DMS153 treated with DMSO at 0.1 percent for 48 hours (cell line): ENCODE measurements around the gene MUC6.

Experiments used
- DNase-seq: peaks from one replicate; lab custom pipeline; 2025; ENCODE audit not compliant: unreplicated experiment; lab: John Stamatoyannopoulos, UW

The MUC6 gene

DNA sequence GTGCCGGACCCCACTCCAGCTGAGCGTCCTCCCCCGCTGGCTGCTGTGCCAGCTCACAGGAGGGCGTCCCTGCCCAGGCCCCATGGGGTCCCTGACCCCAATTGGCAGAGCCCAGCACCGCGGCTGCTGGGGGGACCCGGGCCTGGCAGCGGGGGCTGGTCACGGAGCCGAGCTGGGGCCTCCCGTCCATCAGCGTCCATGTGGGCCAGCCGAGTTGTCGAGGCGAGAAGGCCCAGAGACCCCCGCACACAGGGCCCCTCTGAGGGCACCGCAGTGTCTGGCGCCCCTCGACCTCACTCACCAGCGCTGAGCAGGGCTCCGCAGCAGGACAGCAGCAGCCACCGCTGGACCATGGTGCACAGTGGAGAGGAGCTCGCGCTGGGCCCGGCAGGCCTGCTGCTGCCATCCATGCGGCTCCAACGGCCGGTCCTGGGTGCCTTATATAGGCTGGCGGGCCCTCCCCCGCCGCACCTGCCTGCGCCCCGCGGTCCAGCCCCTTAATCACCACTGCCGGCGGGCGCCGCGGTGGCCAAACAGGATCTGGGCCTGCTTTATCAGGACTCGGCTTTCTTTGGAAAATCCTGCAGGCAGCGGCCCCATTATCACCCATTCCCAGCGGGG is at the start of gene MUC6:
TSS of gene MUC6 (minus strand) at position 416 of the 621 bp plus-strand sequence. CDS start at position 353, 63 bp downstream.
- DNase-seq = no peak

DNA sequence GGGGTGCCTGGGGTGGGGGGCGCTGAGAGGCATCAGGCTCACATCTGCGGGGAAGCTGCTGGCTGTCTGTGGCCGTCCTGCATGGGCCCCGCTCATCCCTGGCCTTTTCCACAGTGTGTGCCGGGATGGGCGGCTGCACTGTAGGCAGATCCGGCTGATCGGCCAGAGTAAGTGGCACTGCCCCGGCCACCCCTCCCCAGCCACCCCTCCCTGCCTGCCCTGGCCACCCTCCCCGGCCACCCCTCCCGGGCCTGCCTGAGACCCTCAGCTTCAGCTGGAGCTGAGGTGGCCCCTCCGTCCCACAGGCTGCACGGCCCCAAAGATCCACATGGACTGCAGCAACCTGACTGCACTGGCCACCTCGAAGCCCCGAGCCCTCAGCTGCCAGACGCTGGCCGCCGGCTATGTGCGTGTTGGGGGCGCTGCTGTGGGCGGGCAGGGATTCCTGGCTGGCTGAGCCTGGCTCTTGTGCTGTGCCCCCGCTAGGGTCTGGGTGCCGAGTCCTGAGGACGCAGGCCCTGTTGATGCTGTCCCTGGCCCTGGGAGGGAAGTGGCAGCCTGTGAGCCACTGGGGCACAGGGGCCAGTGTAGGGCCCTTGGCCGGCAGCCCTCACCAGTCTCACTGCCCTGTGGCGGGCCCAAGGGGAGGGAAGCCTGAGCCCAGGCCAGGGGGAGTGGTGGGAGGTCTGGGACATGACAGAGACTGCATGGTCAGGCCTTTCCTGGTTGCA is 49.1 kb upstream of the MUC6 start:
- DNase-seq = no peak

DNA sequence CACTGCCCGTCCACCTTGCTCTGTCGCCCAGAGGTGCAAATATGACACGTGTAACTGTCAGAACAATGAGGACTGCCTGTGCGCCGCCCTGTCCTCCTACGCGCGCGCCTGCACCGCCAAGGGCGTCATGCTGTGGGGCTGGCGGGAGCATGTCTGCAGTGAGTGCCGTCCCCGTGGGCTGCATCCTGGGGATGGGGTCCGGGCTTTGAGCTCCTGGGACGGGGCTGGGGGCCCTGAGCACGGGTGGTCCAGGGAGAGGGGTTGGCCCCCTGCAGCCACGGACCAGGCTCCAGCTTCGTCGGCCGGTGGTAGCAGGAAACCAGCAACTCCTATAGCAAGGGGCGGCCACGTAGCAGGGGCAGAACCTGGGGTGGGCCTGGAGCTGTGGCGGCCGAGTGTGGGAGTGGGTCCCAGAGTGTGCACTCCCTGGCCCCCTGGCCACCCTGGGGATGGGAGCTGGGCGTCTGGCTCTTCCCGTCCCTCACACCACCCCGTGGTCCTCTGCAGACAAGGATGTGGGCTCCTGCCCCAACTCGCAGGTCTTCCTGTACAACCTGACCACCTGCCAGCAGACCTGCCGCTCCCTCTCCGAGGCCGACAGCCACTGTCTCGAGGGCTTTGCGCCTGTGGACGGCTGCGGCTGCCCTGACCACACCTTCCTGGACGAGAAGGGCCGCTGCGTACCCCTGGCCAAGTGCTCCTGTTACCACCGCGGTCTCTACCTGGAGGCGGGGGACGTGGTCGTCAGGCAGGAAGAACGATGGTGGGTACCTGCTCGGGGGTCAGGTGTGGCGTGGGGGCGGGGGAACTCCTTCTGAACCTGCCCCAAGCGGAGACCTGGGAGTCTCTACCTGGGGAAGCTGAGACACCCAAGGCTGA is 48.3 kb upstream of the MUC6 start:
- DNase-seq = no peak

DNA sequence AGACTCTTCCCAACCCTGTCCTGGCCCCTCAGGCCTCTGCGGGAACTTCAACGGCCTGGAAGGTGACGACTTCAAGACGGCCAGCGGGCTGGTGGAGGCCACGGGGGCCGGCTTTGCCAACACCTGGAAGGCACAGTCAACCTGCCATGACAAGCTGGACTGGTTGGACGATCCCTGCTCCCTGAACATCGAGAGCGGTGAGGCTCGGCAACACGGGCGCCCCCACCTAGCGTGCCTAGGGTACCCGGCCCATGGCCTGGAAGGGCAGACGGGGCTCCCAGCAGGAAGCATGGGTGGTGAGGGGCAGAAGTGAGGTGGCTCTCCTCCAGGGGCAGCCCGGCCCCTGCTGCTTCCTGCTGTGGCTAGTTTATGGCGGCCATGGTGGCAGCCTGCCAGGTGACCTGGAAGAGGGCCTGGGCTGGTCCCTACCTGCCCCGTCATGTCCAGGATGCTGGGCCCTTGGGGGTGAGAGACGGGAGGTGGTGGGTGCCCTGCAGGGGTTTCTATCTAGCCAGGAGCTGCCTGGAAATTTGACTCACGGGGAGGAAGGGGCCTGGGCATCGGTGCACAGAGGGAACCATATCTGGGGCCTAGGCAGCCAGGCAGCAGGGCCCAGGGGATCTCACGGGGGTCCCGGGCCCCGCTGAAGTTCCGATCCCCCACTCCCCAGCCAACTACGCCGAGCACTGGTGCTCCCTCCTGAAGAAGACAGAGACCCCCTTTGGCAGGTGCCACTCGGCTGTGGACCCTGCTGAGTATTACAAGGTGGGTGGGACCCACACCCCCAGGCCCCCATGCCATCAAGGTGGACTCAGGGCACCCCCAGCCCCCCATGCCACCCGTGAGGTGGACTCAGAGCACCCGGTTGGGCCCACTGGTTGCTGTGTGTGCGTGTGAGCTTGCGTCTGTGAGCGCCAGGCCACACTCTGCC is 47.4 kb upstream of the MUC6 start:
- DNase-seq = no peak

DNA sequence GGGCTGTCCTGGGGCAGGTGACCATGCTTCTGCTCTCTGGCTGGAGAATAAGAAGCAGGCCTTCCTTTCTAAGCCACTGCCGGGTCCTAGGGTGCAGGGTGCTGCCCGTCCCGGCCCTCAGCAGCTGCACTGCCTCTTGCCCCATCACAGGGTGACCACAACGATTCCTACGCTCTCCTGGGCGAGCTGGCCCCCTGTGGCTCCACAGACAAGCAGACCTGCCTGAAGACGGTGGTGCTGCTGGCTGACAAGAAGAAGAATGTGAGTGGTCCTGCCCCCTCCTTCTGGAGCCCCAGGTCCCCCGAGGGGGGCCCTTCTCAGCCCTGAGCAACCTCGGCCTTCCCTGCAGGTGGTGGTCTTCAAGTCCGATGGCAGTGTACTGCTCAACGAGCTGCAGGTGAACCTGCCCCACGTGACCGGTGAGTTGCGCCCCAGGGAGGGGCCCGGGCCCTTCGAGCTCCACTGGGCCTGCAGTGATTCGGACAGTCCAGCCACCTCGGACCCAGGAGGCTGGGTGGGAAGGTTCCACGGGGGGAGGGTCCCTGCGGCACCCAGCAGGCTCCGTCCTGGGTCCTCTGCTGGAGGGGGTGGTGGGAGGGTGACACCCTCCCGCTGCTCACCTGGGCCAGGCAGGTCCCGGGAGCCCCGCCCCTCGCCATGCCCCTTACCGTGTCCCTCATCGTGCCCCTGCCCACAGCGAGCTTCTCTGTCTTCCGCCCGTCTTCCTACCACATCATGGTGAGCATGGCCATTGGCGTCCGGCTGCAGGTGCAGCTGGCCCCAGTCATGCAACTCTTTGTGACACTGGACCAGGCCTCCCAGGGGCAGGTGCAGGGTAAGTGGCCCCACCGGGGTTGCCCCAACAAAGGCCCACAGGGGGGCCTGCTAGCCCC is 46.5 kb upstream of the MUC6 start:
- DNase-seq = no peak

DNA sequence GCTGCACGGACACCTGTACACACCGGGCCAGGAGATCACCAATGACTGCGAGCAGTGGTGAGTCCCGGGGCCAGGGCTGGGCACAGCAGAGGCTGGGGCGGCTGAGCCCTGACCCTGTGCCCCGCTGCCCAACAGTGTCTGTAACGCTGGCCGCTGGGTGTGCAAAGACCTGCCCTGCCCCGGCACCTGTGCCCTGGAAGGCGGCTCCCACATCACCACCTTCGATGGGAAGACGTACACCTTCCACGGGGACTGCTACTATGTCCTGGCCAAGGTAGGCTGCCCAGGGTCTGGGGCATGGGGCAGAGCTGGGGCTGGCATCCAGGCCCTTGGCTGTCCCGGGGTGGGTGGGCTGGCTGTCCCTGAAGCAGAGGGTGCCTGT is 45.8 kb upstream of the MUC6 start:
- DNase-seq = no peak

DNA sequence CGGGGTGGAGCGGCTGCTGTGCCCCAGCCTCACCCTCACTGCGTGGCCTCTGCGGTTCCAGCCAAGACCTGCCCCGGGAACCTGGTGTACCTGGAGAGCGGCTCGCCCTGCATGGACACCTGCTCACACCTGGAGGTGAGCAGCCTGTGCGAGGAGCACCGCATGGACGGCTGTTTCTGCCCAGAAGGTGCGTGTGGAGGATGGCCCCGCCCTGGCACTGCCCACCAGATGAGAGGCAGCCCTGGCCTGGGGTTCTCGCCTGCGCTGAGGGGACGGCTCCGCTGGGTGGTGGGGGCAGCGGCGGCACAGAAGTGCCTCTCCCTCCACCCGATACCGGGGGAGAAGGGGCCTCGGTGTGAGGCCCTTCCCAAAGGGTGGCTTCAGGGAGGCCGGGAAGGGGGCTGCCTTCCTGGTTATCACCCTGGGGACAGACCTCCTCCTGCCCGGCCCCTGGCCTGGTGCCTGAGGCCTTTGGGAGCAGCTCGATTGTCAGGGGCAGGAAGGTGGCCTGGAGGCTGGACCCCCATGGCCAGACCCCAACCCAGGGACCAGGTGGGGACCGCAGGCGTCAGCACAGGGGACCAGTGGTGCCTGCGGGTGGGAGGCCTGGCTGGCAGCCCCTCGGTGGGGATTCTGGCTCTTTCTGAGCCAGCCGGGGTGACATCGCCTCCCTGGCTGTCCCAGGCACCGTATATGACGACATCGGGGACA is 45.2 kb upstream of the MUC6 start:
- DNase-seq = no peak

DNA sequence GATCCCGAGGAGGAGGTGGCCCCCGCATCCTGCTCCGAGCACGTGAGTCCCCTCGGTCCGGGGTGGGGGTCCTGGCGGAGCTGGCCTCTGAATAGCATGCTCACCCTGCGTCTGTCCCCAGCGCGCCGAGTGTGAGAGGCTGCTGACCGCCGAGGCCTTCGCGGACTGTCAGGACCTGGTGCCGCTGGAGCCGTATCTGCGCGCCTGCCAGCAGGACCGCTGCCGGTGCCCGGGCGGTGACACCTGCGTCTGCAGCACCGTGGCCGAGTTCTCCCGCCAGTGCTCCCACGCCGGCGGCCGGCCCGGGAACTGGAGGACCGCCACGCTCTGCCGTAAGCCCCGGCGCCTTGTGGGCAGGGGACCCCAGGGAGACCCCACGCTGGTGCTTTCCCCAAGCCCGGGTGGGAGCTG is 41.7 kb upstream of the MUC6 start:
- no peak for DNase-seq

DNA sequence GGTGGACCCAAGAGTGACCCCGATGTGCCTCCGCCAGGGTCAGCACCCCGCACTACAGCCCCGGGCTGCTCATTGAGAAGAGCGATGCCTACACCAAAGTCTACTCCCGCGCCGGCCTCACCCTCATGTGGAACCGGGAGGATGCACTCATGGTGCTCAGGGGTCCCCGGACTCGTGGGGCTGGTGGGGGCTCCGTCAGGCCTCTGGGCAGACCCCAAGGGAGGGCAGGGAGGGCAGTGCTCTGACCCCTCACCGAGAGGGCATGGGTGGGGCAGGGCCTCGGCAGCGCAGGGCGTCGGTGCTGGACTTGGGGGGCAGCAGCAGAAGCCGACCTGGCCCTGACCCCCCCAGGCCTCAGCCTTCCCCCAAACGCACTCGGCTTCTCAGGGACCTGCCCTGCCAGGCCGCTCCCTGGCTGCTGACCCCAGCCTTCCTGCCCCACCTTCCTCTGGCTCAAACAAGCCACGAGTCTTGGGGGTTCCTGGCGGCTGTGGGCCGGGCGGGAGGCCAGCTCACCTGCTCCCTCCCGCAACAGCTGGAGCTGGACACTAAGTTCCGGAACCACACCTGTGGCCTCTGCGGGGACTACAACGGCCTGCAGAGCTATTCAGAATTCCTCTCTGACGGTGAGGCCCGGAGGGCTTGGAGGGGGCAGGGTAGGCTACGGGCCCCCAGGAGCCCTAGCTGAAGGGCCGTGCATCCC is 41.0 kb upstream of the MUC6 start:
- DNase-seq = no peak

DNA sequence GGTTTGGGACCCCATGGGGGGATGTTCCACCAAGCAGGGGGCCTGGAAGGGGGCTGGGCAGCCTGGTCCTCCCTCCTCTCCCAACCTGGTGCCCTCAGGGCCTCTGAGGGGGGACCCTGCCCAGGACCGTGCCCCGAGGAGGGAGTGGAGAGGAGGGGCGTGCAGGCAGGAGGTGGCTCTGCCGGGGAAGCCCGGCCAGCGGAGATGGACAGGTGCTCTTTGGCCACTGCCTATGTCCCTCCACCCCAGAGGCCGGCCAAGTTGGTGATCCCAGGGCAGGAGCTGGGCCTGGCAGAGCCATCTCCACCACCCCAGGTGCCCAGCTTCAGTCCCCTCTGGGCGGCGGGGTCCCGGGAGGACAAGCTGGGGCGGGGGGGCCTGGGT is 40.5 kb upstream of the MUC6 start:
- DNase-seq = no peak

DNA sequence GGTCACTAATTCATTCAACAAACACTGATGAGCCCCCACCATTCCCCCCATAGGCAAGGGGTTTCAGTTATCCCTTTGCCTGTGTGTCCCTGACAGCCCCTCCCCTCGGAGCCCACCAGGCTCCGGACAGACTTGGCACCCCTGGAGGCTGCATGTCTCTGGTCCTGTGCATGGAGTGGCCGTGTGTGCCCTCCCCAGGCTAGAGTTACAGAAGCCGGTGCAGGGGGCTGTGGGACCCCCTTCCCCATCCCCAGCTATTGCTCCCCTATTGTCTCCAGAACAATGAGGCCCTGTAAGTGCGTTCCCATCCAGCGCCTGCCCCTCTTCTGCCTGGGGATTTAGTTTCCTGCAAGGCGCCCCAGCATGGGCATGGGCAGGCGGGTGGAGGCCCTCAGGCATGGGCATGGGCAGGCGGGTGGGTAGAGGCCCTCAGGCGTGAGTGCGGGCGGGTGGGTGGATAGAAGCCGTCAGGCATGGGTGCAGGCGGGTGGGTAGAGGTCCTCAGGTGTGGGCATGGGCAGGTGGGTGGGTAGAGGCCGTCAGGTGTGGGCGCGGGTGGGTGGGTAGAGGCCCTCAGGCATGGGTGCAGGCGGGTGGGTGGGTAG is 39.6 kb upstream of the MUC6 start:
- DNase-seq = no peak

DNA sequence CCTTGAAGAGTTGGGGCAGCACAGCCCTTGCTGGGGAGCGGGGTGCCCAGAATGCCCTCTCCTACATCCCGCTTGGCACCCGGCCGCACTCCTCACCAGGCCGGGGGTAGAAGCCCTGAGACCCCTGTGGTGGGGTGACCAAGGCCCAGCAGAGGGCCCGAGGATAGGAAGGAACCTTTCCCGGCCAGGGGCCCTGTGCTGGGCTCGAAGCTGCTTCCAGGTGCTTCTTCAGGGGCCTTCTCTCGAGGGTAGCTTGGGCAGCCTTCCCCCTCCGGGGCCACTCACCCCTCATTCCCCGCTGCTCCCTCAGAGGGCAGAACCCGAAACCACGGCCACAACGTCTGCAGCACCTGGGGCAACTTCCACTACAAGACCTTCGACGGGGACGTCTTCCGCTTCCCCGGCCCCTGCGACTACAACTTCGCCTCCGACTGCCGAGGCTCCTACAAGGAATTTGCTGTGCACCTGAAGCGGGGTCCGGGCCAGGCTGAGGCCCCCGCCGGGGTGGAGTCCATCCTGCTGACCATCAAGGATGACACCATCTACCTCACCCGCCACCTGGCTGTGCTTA is 38.9 kb upstream of the MUC6 start:
- DNase-seq = no peak

DNA sequence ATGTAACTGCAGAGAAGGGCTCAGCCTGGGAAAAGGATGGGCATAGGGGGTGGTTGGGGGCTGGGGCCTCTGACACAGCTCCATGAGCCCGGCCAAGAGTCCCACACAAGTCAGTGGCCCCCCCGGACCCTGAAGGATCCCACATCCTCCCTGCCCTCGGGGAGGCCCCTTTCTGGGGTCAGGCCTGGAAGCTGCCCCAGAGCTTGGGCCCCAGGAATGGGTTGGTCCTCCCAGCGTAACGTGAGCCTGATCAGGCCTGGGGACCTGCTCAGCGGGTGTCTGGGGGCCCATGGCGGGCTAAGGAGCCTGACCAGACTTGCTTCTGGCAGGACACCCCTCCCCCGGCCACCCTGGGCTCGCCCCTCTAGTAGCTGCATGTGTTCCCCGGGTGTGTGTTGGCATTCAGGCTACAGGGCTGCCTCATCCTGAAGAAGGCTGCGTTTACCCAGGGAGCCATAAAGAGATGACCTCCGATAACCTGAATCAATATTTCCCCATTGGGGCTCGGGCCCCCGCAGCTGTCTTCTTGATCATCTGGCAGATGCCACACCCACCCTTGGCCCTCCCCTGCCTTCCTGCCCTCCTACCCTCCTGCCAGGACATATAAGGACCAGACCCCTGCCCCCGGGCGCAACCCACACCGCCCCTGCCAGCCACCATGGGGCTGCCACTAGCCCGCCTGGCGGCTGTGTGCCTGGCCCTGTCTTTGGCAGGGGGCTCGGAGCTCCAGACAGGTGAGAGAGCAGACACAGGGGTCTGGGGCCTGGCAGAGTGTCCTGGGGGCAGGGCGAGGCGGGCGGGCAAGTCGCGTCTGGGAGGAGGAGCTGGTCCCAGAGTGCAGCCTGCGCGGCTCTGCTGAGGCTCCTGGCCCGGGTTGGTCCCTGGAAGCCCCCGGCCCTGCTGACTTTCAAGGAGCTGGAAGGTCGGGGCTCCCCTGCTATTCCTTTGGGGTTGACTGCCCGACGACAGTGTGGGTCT is 38.0 kb upstream of the MUC6 start, which contains the start of gene MUC2:
TSS of gene MUC2 (plus strand) at position 631 of the 978 bp plus-strand sequence.
- no peak for DNase-seq

- DNase-seq = no peak
These were observed 37.3 kb upstream of the MUC6 start for GRCh38 chr11:1073851-1074243.

- no peak for DNase-seq
These were observed 36.8 kb upstream of the MUC6 start for GRCh38 chr11:1073261-1073724.

DNA sequence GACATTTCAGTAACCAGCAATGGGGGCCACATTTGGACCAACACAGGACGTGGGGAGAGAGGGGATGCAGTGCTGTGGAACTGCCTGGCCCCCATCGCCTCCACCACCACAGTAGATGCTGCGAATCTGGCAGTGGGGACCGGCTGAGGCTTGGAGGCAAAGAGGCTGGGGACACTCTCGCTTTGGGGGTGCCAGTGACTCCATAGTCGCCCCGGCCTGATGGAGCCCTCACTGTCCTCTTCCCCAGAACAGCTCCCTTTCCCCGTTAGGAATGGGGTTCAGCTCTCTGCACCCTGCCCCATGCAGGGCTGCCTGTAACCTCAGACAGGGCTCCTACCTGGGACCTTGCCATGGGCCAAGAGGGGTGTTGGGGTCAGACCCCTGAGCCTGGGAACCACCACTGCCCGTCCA is 36.3 kb upstream of the MUC6 start:
- no peak for DNase-seq
